HUES6 (cell line): ENCODE measurements around the gene PTPRD.

Experiments used
- H3K27ac ChIP-seq: 2 replicates; pipeline ENCODE4 v1.7.0; 2013; ENCODE audit warnings: low read depth, mild to moderate bottlenecking, low read length, inconsistent platforms
- H3K27me3 ChIP-seq: 2 replicates; pipeline ENCODE4 v1.6.1; 2013; ENCODE audit warnings: low read length; ENCODE audit not compliant: control insufficient read depth, insufficient read depth
- H3K36me3 ChIP-seq: 2 replicates; pipeline ENCODE4 v1.6.1; 2013; ENCODE audit warnings: low read length; ENCODE audit not compliant: control insufficient read depth, insufficient read depth
- H3K4me1 ChIP-seq: 2 replicates; pipeline ENCODE4 v1.6.1; 2013; ENCODE audit warnings: low read length; ENCODE audit not compliant: control insufficient read depth, insufficient read depth
- H3K4me3 ChIP-seq: 2 replicates; pipeline ENCODE4 v1.5.1; 2013; ENCODE audit warnings: low read depth, low read length
- H3K9ac ChIP-seq: one replicate; pipeline ENCODE4 v1.6.1; 2013; ENCODE audit warnings: mild to moderate bottlenecking, low read length
- H3K9me3 ChIP-seq: 2 replicates; pipeline ENCODE4 v1.6.1; 2013; ENCODE audit warnings: low read depth, low read length; ENCODE audit not compliant: control insufficient read depth, insufficient read depth

PTPRD gene

DNA sequence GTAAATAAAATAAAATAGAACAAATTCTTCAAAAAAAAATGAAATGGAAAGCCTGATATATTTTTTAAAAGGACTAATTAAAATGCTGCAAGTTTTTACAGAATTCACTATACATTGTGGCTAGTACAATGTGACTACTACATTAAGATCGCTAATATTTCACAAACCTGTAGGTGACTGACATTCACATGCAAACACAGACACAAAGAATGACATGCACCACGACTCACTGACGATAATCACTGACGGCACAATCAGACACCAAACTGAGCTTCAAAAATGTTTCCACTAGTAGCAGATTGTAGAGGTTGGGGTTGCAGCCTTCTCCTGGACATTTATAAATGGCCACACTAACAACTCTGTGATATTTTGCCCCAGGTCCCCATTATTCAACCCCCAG is 2175.5 kb downstream of the PTPRD start:
- no peaks in the 10 kb centered on the region for H3K9me3 ChIP-seq
- no peaks in the 10 kb centered on the region for H3K27me3 ChIP-seq
- no peak overlapping the region for H3K27ac ChIP-seq
- H3K4me3 ChIP-seq, result no peak overlapping the region
- no peaks in the 10 kb centered on the region; the same call in 1 of the 2 replicates for H3K4me1 ChIP-seq
- H3K36me3 ChIP-seq, result no peaks in the 10 kb centered on the region
- no peak overlapping the region for H3K9ac ChIP-seq

DNA sequence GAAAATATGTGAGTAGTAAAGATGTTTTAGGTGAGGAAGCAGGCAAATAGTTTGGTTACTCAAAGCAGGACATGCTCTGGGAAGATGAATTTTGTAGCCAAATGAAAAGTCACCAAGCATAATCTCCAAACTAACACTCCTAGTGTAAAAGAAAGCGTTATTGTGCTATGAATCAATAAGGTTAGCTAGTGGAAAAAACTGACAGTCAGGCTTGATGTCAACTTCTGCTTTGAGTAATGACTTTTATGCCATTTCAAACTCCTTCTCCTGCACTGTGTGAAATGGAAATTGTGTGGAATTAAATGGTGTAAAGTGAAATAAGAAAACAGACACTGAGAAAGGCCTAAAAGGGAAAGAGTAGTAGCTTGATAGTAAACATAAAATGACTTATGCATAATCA is 2176.0 kb downstream of the PTPRD start:
- no peak overlapping the region for H3K4me3 ChIP-seq
- H3K36me3 ChIP-seq, result no peaks in the 10 kb centered on the region
- H3K9me3 ChIP-seq, result no peaks in the 10 kb centered on the region
- no peak overlapping the region for H3K27ac ChIP-seq
- H3K9ac ChIP-seq, result no peak overlapping the region
- peaks cover 4% of the 10 kb centered on the region; the same call in 1 of the 2 replicates for H3K4me1 ChIP-seq
- H3K27me3 ChIP-seq, result no peaks in the 10 kb centered on the region

DNA sequence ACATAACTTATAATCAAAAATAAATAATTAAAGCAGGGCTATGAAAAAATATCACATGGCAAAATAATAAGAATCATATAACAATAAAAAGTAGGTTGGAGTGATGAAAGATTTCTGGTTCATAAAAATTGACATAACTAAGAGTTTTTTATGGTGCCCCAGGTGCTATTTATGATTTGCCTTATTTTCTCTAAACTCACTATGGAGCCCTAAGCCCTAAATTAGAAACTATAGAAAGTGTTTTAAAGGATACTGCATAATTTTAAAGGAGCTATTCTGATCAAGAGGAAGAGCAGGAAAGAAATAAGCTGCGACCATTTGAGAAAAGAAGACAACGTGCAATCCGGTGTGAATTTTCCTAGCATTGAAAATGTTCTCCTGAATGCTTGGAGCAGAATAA is 2178.2 kb downstream of the PTPRD start:
- Histone ChIP-seq H3K27ac (no peak overlapping the region), H3K27me3 (no peaks in the 10 kb centered on the region), H3K36me3 (no peaks in the 10 kb centered on the region), H3K9ac (no peak overlapping the region), H3K4me3 (no peak overlapping the region), H3K9me3 (no peaks in the 10 kb centered on the region), H3K4me1 (peaks cover 7% of the 10 kb centered on the region; the same call in 1 of the 2 replicates)

DNA sequence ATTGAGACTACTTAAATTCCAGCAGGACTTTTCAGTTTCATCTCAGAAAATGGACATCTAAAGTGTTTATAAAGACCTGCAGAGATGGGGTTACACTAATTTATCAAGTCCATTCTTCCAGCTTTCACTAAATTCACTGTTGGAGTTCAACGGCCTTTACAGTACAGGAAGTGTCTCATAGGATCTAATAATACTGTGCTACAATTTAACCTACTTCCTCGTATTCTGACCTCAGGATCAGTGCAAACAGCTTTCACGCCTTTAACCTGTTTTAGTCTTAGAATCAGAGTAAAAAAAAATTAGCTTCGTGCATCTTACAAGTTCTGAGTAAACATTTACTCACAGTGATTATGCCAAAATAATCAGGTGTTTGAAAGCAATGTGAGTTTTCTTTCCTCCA is 2180.6 kb downstream of the PTPRD start:
- Histone ChIP-seq H3K9me3 (no peaks in the 10 kb centered on the region), H3K4me3 (no peak overlapping the region), H3K36me3 (no peaks in the 10 kb centered on the region), H3K27me3 (no peaks in the 10 kb centered on the region), H3K27ac (no peak overlapping the region), H3K9ac (no peak overlapping the region), H3K4me1 (peaks cover 7% of the 10 kb centered on the region; the same call in 1 of the 2 replicates)

DNA sequence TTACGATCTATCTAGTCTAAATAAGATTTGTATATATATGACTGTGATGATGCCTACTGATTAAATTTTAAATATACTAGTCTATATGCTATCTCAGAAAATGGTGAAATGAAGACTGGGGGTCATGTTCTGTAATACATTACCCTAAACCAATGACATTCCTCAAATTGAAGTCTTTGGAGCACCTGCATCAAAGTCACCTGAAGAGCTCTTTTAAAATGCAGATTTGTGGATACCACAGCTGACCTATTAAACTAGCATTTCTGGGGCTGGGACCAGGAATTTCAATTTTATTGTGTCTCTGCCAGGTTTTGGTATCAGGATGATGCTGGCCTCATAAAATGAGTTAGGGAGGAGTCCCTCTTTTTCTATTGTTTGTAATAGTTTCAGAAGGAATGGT is 2181.3 kb downstream of the PTPRD start:
- H3K27me3 ChIP-seq, result no peaks in the 10 kb centered on the region
- H3K4me3 ChIP-seq, result no peak overlapping the region
- H3K36me3 ChIP-seq, result no peaks in the 10 kb centered on the region
- H3K27ac ChIP-seq, result no peak overlapping the region
- H3K9me3 ChIP-seq, result no peaks in the 10 kb centered on the region
- no peak overlapping the region for H3K9ac ChIP-seq
- peaks cover 7% of the 10 kb centered on the region; the same call in 1 of the 2 replicates for H3K4me1 ChIP-seq

DNA sequence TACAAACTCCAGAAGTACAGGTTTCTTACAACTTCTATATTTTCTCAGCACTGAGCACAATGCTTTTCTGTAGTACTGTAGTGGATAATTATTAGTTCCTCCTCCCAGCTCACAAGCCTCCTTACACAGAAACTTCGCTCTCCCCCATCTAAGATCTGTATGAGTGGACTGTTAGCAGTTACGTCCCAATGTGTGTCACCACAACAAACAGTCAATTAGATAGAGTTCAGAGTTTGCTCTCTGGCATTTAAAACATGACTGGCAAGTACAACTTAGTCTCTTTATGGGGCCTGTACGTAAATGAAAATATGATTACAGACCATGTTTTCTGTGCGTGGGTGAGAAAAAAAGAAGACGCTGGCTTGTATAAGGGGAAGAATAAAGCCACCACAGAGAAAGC is 2181.9 kb downstream of the PTPRD start:
- H3K27me3 ChIP-seq, result no peaks in the 10 kb centered on the region
- H3K27ac ChIP-seq, result no peak overlapping the region
- no peak overlapping the region for H3K9ac ChIP-seq
- H3K4me3 ChIP-seq, result no peak overlapping the region
- H3K4me1 ChIP-seq, result peaks cover 7% of the 10 kb centered on the region; the same call in 1 of the 2 replicates
- H3K9me3 ChIP-seq, result no peaks in the 10 kb centered on the region
- H3K36me3 ChIP-seq, result no peaks in the 10 kb centered on the region

DNA sequence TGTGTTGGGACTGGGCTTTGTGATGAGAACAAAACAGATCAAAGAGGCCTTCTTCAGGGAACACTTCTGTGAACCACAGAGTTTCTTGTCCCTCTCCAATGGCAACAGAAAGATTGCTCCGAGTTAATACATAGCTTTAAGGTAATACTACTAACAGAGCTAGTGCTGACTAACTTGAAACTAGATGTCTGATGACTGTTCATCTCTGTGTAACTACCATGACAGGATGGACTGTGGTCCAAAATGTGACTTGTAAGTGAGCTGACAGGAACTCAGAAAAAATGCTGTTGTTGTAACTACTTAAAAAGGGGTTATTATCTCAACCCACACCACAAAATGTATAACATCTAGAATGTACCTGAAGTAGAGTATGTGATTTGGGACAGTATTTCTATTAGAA is 2183.0 kb downstream of the PTPRD start:
- H3K4me3 ChIP-seq, result no peak overlapping the region
- peaks cover 7% of the 10 kb centered on the region; the same call in 1 of the 2 replicates for H3K4me1 ChIP-seq
- H3K36me3 ChIP-seq, result no peaks in the 10 kb centered on the region
- H3K27me3 ChIP-seq, result no peaks in the 10 kb centered on the region
- H3K9ac ChIP-seq, result no peak overlapping the region
- no peak overlapping the region for H3K27ac ChIP-seq
- H3K9me3 ChIP-seq, result no peaks in the 10 kb centered on the region

DNA sequence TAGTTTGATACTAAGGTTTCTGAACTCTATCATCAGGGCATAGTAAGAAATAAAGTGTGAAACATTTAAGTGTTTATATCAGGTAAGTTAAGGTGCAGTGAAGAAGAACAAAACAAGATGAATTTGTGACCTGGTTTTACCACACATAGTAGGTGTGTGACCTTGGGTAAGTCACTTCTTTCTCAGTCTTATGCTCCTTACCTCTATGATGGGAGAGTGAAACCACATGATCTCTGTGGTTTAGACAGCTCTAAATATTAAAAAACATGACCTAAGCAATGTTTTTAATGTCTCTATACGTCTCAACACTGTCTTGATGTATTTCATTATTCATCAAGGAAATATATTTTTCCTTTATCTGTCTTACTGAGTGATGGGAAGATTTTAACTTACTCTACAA is 2183.6 kb downstream of the PTPRD start:
- Histone ChIP-seq H3K4me1 (peaks cover 7% of the 10 kb centered on the region; the same call in 1 of the 2 replicates), H3K4me3 (no peak overlapping the region), H3K36me3 (no peaks in the 10 kb centered on the region), H3K9me3 (no peaks in the 10 kb centered on the region), H3K27ac (no peak overlapping the region), H3K27me3 (no peaks in the 10 kb centered on the region), H3K9ac (no peak overlapping the region)

DNA sequence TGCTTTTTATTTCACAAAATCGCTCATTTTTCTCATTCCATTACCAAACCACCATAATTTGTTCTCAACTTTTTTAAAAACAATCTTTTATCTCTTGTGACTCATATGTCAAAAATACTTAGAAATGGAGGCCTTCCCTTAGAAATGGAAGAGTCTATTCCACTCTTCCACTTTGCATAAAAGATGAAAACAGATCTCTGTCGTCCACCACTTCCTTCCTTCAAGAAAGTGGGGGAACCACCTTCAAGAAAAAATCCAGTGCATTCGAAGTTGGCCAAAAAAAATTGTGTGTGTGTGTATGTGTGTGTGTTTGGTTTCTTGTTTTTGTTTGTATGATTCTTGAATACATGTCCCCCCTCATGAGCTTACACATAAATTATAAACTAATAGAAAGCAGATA is 2184.4 kb downstream of the PTPRD start:
- Histone ChIP-seq H3K36me3 (no peaks in the 10 kb centered on the region), H3K27ac (no peak overlapping the region), H3K4me1 (peaks cover 7% of the 10 kb centered on the region; the same call in 1 of the 2 replicates), H3K9ac (no peak overlapping the region), H3K9me3 (no peaks in the 10 kb centered on the region), H3K27me3 (no peaks in the 10 kb centered on the region), H3K4me3 (no peak overlapping the region)

DNA sequence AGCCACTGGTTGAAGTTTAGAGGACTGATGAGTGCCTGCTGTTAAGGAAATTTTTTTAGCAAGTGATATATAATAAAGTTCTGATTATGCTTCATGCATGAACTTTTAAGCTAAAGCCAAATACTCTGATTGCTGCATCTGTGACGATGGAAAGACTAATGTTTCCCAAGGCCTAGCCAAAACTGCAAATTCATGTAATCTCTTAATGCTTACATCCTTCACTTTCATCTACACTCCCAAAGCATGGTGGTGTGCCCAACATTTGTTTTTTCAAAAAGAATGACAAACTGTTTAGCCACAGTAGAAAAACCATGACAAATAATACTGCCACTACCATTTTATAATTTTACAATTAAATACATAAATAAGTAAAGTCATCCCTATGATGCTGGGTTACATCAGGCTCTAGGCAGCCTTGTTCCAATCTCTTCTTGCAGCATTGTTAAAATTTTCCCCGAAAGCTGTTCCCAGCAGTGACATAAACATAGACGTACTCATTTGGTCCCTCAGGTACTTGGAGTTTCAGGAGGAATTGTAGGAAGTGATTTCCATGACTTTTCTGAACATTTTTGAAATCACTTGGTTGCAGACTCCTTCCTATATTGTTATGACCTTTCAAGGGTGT is 2187.9 kb downstream of the PTPRD start:
- Histone ChIP-seq H3K9me3 (no peaks in the 10 kb centered on the region), H3K27me3 (no peaks in the 10 kb centered on the region), H3K36me3 (no peaks in the 10 kb centered on the region), H3K27ac (no peak overlapping the region), H3K4me3 (no peak overlapping the region), H3K9ac (no peak overlapping the region), H3K4me1 (peaks cover 10% of the 10 kb centered on the region; the same call in 1 of the 2 replicates)

DNA sequence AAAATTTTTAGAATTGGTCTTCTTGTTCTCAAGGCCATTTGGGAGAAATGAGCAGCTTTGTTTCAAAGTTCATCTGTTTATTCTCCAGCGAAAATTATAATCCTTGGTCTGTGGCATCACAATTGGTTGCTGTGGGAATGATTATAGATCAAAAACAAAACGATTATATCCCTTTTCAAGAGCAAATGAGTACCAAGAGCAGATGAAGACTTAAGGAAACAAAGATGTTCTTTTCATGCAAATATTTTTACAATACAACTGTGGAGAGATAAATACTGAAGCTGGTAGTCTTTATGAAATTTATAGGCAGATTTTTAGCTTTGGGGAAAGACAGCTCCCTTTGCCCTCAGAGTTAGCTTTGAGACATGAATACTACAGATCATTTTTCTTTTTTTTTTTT is 2192.4 kb downstream of the PTPRD start:
- H3K9ac ChIP-seq, result no peak overlapping the region
- no peaks in the 10 kb centered on the region for H3K27me3 ChIP-seq
- no peaks in the 10 kb centered on the region for H3K36me3 ChIP-seq
- no peak overlapping the region for H3K27ac ChIP-seq
- H3K4me3 ChIP-seq, result no peak overlapping the region
- peaks cover 10% of the 10 kb centered on the region; the same call in 1 of the 2 replicates for H3K4me1 ChIP-seq
- H3K9me3 ChIP-seq, result no peaks in the 10 kb centered on the region
